GM13976 (cell line): ENCODE results near the gene ASCC1.

Experiments used
- DNase-seq: peaks from one replicate; pipeline ENCODE4 v3.0.0; 2012; ENCODE audit warnings: low spot score
- CTCF ChIP-seq: IDR thresholded peaks from 2 replicates; pipeline ENCODE4 v1.5.1; 2012; ENCODE audit warnings: borderline replicate concordance, mild to moderate bottlenecking; ENCODE audit not compliant: insufficient read depth; ENCODE audit errors: extremely low read depth, missing control alignments, control extremely low read depth
- in situ Hi-C: fragments of 300-500 bp; cut with MboI; formaldehyde crosslinking; loops from one replicate; pipeline ENCODE4 v1.12.0; 2022; ENCODE audit warnings: low sequenced_read_pairs, mixed read lengths, inconsistent platforms; ENCODE audit not compliant: unreplicated experiment

ASCC1 gene

GRCh38 chr10:72049969-72050781, 165.9 kb downstream of the ASCC1 start:
- DNase-seq = no peak
- TF ChIP-seq CTCF = no peak
- in situ Hi-C loops = loop anchor here (5.0 to 10.0 kb wide), 3 partner anchors 148 to 285 kb away; no protein-coding TSS in a partner anchor

GRCh38 chr10:72049472-72049871, 166.6 kb downstream of the ASCC1 start:
- in situ Hi-C loops = loop anchor here (5.0 to 10.0 kb wide), 2 partner anchors 147 to 175 kb away; no protein-coding TSS in a partner anchor
- TF ChIP-seq CTCF = no peak
- no peak for DNase-seq

GRCh38 chr10:72048450-72049124, 167.5 kb downstream of the ASCC1 start:
- in situ Hi-C loops = loop anchor here (5.0 to 10.0 kb wide), 2 partner anchors 146 to 176 kb away; no protein-coding TSS in a partner anchor
- peak; percentile 86 for DNase-seq
- peak; percentile 96 for TF ChIP-seq CTCF
